ENCODE measurements around the gene ZNF229.
"Not testable (repeated sequence)": the region's sequence is repeated elsewhere in the genome, so short reads cannot be mapped to it uniquely, and the experiment has no call there.

Gene ZNF229

DNA sequence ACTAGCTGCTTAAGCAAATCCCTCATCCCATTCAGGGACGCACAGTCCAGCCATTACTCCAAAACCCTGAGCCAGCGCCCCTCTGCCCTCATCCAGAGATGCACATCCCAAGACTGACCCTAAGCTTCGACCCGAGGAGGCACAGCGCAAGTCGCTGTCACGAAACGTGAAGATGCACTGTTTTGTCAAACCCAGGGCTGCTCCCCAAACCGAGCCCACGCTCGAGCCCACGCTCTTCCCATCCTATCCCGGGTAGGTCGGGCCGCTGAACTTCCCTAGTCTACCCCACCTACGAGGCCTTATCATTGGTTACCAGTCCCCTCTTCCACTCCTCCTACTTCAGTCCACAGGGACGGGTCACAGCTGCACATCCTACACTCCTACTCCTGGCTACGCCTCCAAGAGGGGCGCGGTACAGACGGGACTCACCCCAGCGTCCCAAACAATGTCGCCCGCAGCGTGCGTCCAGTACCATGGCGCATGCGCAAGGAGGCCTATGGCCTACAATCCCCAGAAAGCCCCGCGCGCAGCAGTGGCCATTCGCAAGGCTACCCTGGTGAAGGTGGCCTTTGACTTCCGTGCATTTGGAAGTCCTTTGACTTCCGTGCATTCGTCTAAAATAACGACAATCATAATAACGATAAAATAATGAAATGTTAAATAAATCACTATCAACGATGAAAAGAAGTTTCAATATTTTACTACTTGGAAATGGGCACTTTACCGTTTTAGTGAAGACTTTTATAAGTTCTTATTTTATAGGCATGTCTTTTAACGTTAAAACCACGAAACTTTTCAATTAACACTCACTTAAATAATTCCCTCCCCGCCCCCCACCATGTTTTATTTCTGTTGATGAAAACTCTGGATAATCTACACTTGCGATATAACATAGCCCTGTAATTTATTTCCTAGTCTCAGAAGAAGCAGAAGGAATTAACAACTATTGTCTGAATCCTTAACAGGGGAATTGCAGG, 46.8 kb downstream of the ZNF229 start, which contains the start of gene ZNF285:
ZNF285 (minus strand) TSS at position 470 of the 977 bp plus-strand sequence. CDS start 4,395 bp downstream, outside the sequence.
- Mint-ChIP-seq H3K27me3 (ENCODE audit: low read depth) (no peaks in the 10 kb centered on the region), H3K4me1 (peaks cover 6% of the 10 kb centered on the region), H3K9me3 (peaks cover 34% of the 10 kb centered on the region), H3K36me3 (ENCODE audit: low read depth) (peaks cover 26% of the 10 kb centered on the region), H3K4me3 (peak within 1 kb of the TSS; percentile 92 to 96 (median 95)), H3K27ac (peak within 1 kb of the TSS; percentile 58 to 71 (median 66))
- TF ChIP-seq, protein P1, sequence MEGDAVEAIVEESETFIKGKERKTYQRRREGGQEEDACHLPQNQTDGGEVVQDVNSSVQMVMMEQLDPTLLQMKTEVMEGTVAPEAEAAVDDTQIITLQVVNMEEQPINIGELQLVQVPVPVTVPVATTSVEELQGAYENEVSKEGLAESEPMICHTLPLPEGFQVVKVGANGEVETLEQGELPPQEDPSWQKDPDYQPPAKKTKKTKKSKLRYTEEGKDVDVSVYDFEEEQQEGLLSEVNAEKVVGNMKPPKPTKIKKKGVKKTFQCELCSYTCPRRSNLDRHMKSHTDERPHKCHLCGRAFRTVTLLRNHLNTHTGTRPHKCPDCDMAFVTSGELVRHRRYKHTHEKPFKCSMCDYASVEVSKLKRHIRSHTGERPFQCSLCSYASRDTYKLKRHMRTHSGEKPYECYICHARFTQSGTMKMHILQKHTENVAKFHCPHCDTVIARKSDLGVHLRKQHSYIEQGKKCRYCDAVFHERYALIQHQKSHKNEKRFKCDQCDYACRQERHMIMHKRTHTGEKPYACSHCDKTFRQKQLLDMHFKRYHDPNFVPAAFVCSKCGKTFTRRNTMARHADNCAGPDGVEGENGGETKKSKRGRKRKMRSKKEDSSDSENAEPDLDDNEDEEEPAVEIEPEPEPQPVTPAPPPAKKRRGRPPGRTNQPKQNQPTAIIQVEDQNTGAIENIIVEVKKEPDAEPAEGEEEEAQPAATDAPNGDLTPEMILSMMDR (IDR thresholded peaks at IDR 0.05; ENCODE audit: unreplicated experiment in 3 of 3), result no peak

DNA sequence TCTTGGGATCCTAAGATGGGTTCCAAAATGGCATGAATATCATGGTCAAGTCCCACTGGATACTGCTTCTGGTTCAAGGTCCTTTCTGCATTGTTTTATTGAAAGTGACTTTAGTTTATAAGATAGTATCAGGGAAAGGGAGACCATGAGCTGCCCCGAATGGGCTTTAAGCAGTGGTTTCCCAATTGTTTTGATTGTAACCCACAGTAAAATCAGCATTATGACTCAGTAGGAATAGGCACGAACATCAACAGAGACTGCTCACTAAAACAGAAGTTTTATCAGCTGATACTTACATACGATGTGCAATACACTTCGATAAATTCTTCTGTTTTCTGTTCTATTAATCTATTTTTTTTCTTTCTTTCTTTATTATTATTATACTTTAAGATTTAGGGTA, 59.0 kb downstream of the ZNF229 start:
- H3K27me3 Mint-ChIP-seq (ENCODE audit: low read depth); H3K4me3 Mint-ChIP-seq; H3K27ac Mint-ChIP-seq; H3K4me1 Mint-ChIP-seq: not testable (repeated sequence)
- peaks cover 16% of the 10 kb centered on the region for H3K9me3 Mint-ChIP-seq
- H3K36me3 Mint-ChIP-seq (ENCODE audit: low read depth), result peaks cover 84% of the 10 kb centered on the region

Measured in nephron (organoid).